Activated CD8-positive, alpha-beta memory T cell treated with anti-CD3 and anti-CD28 coated beads for 1 hour (primary cell): ENCODE measurements around the gene ERGIC1.
"Not testable (repeated sequence)": the region's sequence is repeated elsewhere in the genome, so short reads cannot be mapped to it uniquely, and the experiment has no call there.

Experiments
- DNase-seq, 2 donors: peaks; one replicate each; pipeline ENCODE4 v3.0.0-alpha.2; 2020; ENCODE audit warnings: low read depth in 1 of 2; ENCODE audit errors: extremely low read depth in 1 of 2

ERGIC1 gene

GRCh38 chr5:172862165-172862801 lies 28.2 kb downstream of the ERGIC1 start:
- DNase-seq, result no peak

DNA sequence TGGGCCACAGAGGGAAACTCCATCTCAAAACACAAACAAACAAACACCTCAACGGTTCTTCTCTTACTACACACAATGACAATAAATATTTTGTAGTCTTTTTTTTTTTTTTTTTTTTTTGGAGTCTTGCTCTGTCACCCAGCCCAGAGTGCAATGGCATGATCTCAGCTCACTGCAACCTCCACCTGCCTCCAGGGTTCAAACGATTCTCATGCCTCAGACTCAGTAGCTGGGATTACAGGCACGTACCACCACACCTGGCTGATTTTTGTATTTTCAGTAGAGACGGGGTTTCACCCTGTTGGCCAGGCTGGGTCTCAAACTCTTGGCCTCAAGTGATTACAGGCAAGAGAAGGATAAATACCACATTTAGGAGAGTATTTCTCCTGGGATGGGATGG lies 30.1 kb downstream of the ERGIC1 start:
- not testable (repeated sequence) for DNase-seq

GRCh38 chr5:172864747-172865146 lies 30.7 kb downstream of the ERGIC1 start:
- DNase-seq, result no peak

DNA sequence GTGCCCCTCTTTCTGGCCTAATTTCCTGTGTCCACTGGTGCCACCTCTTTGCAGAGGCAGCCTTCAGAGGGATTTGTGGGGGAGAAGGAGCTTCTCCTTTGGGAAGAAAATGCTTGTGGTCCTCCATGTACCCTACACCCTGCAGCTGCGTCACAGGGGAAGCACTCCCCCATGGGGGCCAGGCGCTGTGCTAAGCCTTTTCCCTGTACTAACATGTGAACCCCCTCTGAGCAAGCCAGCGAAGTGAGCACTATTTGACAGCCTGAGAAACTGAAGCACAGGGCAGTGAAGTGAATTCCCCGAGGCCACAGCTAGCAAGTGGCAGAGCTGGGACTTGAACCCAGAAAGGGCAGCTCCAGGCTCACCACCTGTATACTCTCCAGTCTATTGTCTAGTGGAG lies 32.3 kb downstream of the ERGIC1 start:
- DNase-seq, result no peak

DNA sequence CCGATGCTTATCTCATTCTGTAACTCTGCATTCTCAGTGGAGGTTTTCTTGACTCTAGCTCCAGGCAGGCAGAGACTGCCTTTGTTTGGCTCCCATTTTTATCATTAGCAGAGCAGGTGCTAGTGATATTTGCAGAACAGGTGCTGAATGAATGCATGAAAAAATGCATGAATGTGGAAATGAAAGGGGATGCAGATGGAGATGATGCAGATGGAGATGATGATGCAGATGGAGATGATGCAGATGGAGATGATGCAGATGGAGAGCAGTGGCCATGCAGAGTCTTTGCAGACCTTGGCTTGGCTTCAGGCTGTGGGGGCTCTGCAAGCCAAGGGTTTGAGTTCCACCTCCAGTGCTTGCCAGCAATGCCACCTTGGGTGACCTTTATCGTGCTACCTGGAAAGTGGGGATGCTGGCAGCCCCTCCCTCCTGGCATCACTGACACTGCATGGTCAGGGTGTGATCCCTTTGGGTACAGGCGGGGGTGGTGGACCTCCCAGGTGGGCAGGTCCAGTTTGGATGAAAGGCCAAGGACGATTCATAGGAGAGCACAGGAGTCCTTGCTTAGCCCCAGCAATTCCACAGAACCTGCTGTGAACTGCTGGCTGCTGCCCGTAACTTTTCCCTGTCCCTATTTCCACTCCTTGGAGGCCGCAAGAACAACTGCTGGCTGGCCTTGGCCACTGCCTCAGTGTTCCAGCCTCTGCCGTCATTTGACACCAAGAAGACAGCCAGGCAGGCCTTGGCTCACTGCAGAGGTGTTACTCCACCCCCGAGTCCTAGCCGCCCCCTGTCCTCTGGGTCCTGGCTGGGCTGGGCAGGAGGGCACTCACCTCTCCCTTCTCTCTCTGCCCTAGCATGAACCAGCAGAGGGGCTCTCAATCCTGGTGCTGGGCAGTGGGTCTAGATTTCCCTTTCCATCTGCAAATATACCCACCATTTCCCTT lies 33.0 kb downstream of the ERGIC1 start:
- DNase-seq, result no peak

DNA sequence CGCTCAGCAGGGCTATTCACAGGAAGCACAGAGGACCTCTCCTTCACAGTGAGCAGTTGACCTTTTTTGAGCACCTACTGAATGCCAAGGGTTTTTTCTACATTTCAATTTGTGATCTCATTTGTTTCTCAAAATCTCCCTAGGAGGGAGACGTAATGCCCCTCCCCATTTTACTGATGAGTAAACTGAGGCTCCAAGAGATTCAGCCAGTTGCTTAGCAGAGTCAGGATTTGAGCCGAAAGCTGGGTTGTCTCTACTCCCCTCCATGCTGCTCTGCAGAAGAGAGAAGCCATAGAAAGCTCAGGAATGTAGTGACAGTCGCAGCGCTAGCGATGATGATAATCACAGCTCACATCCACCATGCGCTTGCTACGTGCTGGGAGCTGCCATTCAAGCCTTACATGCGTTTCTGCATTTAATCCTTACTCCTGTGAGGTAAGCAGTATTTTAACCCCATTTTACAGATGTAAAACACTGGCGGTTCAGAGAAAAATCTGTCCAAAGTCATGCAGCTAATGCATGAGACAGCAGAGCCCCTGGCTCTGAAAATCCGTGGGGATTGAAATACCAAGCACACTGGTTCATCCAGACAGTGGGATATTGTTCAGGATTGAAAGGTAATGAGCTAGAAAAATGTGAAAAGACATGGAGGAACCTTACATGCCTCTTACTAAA lies 33.8 kb downstream of the ERGIC1 start:
- DNase-seq, result no peak

DNA sequence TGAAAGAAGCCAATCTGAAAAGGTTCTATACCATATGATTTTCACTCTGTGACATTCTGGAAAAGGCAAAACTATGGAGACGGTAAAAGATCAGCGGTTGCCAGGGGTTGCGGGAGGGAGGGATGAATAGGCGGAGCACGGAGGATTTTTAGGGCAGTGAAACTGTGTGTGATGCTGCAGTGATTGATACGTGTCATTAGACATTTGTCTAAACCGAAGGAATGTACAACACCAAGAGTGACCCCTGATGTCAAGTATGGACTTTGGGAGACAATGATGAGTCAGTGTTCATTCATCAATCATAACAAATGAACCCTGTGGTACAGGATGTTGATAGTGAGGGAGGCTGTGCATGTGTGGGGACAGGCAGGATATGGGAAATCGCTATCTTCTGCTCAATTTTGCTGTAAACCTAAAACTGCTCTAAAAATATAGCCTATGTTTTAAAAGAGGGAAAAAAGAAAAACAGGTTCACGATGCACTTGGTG lies 34.4 kb downstream of the ERGIC1 start:
- no peak for DNase-seq

GRCh38 chr5:172868924-172869591 lies 35.0 kb downstream of the ERGIC1 start:
- DNase-seq, result no peak

DNA sequence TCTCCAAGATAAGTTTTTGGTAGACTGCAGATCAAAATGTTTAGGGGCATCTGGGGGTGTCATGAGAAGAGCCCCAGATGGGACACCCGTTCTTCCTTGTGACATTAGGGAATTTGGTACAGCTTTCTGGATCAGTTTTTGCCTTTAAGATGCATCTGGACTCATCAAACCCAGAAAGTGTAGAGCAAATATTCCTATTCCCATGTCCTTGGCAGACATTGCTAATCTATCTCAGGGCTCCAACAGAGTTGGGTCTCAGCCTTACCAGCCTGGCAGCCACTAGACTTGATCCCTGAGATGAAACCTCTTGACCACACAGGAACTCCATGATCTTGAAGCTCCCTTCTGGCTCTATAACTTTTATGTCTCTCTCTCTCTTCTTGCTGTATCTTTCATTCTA lies 35.6 kb downstream of the ERGIC1 start:
- no peak for DNase-seq

GRCh38 chr5:172870291-172870714 lies 36.3 kb downstream of the ERGIC1 start:
- no peak for DNase-seq

- DNase-seq, result no peak
Observed at GRCh38 chr5:172870715-172871461, 36.8 kb downstream of the ERGIC1 start.

GRCh38 chr5:172871536-172871935 lies 37.5 kb downstream of the ERGIC1 start:
- DNase-seq, result no peak

DNA sequence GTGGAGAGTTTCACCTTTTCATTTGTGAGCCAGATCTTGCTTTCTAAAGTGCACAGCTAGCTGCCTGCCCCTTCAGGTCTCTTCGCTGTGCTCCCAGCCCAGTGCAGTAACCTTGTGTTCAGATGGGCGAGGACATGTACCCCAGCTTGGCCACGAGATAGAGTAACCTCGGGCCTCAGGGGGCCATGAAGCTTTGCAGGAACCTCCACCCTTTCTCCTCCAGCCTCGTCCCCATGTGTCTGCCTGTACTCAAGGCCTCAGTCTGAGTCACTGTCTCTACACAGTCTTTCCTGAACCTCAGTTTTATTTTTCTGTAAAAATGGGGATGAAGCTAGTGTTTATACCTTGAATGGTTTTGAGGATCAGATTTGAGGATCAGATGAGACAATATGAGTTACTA lies 37.9 kb downstream of the ERGIC1 start:
- no peak for DNase-seq

GRCh38 chr5:172872997-172873491 lies 39.0 kb downstream of the ERGIC1 start:
- no peak for DNase-seq

- no peak for DNase-seq
Observed at GRCh38 chr5:172873513-172873912, 39.5 kb downstream of the ERGIC1 start.

GRCh38 chr5:172874647-172875504 lies 40.8 kb downstream of the ERGIC1 start:
- no peak for DNase-seq

DNA sequence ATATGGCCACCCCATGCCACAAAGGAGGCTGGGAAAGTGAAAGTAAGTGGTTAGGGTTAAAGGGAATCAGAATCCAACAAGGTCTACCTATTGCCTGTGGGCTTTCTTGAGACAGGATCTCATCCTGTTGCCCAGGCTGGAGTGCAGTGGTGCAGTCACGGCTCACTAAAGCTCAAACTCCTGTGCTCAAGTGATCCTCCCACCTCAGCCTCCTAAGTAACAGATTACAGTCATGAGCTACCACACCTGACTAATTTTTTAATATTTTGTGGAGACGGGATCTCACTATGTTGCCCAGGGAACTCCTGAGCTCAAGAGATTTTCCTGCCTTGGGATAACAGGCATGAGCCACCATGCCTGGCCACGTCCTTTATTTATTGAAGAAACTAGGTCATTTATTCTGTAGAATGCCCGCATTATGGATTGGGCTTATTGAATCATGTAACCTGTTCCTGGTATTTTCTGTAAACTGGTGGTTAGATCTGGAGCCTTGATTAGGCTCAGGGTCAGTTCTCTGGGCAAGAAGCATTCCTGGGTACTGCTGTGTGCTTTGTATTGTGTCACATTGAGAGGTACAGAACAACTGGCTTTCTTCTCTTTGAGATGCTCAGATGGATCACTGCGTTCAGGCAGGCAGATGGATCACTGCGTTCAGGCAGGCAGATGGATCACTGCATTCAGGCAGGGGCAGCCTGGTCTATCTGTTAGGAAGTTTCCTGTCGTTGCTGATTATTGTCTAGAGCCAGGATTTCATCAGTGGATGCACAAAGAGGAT lies 41.6 kb downstream of the ERGIC1 start:
- DNase-seq, result no peak

DNA sequence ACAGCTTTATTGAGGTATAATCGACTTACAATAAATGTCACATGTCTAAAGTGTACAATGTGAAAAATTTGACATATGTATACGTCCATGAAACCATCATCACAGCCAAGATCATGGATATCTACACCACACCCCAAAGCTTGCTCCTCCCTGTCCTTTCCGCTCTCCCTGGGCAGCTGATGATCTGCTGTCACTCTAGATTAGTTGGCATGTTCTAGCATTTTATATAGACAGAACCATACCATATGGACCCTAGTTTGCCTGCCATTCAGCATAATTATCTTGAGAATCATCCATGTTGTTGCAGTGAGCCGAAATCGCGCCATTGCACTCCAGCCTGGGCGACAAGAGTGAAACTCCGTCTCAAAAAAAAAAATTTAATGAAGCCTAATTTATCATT lies 42.5 kb downstream of the ERGIC1 start:
- DNase-seq, result no peak
